ENCODE results near the gene C1QTNF5.
A peak's percentile ranks its signal among the peaks of the same experiment; 100 is the strongest.

The C1QTNF5 gene

DNA sequence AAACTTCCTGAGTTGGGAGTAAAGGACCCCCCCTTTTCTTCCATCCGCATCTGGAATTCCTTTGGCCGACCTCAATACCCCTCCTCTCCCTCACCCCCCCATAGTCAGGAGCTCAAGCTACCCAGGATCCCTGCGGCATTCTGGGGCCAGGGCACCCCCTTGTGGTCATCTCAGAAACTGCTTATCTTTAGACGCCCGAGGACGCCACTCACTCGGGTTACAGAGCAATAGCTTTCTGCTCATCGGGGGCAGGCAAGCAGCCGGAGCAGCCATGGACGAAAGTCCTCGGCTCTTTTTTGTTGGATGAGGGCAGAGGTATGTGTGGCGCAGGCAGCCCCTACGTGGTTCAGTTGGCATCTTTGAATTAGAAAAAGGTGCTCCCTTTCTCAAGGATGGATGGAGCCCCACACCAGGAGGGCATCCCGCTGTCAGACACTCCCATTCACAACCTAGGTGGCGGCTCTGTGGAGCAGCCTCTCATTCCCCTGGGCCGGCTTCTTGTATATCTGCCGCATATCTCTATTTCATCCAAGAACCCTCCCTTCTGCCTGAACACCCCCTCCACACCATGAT, 2.3 kb downstream of the C1QTNF5 start:
- peak; percentile 67 for DNase-seq (ENCODE audit: low read depth)

DNA sequence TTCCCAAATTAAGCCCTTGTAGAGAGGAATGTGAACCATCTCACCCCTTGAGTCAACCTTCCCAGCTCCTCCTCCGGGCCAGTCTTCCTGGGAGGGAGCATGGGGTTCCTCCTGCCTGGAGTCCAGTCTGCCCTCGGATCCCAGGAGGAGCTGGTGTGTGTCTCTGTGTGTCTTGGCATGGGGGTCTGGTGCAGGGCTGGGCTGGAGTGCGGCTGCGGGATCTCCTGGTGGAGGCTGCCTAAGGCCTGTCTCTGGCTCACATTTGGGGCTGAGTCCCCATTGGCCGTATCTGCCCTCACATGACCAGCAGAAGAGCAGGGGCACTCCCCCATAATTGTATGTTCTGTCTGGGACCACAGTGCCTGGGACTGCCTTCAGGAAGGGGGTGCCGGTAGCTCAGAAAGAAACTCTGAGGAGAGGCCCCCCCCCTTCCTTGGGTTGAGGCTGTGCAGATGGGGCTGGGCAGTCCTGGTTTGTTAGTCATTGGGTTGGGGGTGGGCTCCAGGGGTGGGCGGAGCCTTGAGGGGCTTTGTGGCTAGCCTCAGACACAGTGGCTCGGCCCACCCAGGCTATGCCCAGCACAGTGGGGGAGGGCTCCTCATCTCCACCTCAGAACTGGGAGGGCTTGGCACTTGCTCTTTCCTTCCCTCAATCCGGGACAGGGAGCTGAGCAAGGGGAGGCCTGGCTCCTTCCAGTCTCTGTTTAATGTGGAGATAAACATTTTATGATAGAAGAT, 2.9 kb downstream of the C1QTNF5 start:
- DNase-seq (ENCODE audit: low read depth), result no peak

DNA sequence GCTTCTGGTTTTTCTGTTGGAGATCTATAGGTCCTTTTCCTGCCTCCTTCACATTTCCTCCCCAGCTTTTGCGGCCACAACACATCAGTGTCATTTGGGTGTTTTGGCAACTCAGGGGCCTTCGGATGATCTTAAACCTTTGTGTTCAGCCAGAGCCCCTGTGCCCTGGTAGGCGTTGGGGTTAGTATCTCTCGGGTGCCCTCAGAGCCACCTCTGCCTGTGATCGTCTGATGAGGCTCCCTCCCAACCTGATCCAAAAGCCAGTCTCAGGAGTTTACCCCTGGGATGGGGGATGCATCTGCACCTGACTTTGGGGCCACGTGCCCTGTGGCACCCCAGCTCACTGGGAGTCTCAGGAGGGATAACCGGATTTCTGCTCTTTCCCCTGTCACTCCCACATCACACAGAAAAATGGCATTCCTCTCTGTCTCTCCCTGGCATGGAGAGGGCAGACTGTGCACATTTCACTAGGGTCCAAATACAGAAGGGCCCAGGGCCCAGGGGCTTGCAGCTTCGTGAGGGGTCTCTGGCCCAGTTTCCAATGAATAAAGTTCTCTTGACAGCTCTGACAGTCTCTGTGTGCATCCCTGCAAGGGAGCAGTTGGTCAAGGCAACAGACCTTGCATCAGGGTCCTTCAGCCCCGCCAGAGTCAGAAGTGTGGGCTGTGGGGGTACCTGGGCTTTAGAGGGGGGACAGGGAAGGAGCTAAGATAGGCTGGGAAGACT, 3.8 kb downstream of the C1QTNF5 start:
- DNase-seq (ENCODE audit: low read depth), result no peak

DNA sequence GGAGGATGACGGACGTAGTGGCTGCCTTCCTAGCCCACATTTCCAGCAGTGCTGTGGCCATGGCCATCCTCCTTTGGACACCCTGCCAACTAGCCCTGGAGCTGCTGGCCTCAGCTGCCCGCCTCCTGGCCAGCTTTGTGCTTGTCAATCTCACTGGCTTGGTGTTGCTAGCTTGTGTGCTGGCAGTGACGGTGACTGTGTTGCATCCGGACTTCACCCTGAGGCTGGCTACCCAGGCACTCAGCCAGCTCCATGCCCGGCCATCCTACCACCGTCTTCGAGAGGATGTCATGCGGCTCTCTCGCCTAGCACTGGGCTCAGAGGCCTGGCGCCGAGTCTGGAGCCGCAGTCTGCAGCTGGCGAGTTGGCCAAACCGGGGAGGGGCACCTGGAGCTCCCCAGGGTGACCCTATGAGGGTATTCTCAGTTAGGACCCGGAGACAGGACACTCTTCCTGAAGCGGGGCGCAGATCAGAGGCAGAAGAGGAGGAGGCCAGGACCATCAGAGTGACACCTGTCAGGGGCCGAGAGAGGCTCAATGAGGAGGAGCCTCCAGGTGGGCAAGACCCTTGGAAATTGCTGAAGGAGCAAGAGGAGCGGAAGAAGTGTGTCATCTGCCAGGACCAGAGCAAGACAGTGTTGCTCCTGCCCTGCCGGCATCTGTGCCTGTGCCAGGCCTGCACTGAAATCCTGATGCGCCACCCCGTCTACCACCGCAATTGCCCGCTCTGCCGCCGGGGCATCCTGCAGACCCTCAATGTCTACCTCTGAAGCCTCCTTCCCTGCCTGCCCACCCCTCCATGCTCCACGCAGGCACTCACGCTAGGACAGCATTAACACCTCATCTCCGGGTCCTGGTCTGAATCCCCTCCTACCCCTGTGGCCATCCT, 4.8 kb downstream of the C1QTNF5 start:
- no peak for DNase-seq (ENCODE audit: low read depth)

DNA sequence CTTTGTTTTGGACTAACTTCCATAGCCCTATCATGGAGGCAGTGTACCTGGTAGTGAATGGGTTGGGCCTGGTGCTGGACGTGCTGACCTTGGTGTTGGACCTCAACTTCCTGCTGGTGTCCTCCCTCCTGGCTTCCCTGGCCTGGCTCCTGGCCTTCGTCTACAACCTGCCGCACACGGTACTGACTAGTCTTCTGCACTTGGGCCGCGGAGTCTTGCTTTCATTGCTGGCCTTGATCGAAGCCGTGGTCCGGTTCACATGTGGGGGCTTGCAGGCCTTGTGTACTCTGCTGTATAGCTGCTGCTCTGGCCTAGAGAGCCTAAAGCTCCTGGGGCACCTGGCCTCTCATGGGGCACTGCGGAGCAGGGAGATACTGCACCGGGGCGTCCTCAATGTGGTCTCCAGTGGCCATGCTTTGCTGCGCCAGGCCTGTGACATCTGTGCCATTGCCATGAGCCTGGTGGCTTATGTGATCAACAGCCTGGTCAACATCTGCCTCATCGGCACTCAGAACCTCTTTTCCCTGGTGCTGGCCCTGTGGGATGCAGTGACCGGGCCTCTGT, 5.5 kb downstream of the C1QTNF5 start:
- no peak for DNase-seq (ENCODE audit: low read depth)

DNA sequence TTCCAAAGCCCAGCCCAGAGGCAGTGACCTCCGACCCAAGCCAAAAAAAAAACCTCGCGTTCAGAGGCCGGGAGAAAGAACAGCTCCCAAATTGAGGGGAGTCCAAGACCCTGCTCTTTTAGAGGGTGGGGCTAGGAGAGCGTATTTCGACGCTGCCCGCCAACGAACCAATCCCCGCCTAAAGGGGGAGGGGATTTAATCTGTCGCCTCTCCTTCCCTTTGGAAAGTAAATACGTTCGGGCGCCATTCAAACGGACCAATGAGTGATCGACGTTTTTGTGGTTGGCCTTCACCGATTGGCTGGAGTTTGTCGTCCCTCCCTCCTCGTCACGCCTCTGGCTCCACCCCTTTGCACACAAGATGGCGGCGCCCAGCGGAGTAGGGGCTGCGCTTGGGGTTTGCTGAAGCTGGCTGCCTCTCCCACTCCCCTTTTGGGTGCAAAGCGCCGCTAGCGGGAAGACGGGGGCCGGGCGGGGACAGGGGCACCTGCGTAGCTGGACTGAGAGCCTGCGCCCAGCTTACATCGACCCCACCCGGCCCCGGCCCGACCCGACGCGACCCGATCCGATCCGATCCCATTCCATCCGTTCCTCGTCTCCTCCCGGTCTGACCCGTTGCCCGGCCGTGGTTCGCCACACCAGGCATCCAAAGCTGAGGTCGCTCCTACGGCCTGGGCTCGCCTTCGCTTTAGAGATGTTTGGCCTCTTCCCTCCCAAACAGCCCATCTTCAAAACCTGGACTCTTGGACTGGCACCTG, 6.3 kb downstream of the C1QTNF5 start, which contains the start of gene RNF26:
Gene RNF26 (plus strand): TSS at position 354 of the 757 bp plus-strand sequence. CDS start 596 bp downstream, outside the sequence.
- DNase-seq (ENCODE audit: low read depth), result peak; percentile 98

DNA sequence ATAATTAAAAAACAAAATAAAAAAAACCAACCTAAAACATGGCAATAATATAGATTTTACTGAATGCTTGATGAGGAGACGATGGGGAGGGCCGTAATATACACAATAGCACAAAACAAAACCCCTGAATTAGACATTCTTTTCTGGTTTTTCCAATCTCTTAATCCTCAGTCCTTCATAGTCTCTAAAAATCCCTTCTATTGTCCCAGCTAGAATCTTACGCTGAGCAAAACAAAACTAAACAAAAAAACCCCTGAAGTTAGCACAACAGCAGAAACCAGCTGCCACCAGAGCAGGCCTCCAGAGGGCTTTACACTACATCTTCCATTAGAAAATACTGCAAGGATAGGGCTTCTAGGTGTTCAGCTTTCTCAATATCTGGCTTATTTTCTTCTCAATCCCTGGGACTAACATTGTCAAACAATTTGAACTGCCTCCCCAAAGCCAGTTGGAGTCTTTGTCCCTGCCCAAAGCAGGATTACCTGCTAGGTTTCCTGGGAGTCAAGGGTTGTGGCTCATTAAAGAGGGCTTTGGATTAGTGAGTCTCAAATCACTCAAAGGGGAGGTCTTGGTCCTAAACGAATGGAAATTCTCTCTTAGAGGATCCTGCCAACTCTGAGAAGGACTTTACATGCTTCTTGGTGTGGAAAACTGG, 8.4 kb downstream of the C1QTNF5 start:
- DNase-seq (ENCODE audit: low read depth), result no peak

DNA sequence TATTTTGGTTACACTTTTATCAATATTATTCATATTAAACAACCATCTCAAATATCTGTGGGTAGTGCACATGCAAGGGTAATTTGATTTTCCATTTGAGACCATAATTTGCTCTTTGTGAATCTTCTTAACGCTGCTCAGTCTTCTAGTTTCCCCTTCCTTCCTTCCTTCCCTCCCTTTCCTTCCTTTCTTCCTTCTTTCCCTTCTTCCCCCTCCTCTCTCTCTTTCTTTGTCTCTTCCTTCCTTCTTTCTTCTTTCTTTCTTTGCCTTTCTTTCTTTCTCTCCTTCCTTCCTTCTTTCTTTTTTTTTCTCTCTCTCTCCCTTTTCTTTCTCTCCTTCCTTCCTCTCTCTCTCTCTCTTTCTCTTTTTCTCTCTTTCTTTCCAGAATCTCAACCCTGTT, 10.4 kb downstream of the C1QTNF5 start:
- DNase-seq (ENCODE audit: low read depth), result no peak

DNA sequence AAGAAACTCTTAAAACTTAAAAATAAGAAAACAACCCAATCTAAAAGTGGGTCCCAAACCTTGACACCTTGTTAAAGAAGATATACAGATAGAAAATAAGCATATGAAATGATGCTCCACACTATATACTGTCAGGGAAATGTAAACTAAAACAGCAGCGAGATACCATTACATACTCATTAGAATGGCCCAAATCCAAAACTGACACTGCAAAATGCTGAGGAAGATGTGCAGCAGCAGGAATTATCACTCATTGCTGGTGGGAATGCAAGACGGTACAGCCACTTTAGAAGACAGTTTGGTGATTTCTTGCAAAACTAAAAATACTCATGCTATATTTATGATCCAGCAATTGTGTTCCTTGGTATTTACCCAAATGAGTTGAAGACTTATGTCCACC, 11.4 kb downstream of the C1QTNF5 start:
- no peak for DNase-seq (ENCODE audit: low read depth)

DNA sequence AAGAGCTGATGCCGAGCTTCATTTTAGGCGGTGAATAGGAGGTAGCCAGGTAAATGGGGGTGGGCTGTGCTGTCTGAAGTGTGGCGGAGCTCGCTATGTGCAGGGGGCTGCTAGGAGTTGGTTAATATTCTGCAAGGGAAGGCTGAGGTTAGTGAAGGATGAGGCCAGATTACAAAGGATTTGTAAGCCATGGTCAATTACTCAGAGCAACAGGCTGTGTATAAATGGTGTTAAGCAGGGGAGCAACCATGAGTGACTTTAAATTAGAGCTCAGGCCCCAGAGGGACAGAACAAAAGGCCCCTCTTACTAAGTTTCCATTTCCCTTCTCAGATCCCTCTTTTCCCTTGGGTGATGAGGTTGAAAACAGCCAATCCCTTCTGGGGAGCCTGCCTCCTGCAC, 16.5 kb downstream of the C1QTNF5 start:
- no peak for DNase-seq (ENCODE audit: low read depth)

DNA sequence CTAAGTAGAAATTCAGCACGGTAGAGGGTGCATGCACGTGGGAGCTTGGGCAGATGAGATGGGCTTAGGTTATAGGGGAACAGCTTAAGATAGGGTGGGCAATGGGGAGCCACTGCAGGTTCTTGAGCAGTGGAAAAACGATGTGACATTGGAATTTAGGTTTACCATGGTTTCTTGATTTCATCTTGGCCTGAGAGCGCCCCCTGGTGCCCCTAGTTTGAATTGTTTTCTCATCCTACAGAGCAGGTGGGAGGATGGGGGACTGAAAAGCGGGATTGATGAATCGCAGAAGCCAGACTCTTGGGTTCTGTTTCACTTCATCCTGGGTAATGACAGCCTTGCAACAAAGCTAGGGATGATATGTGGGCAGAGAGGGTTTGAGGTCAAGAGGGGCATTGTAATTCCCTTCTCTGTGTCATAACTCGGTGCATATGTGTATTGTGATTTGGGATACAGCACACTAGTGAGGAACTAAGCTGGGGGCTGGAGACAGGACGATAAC, 17.1 kb downstream of the C1QTNF5 start:
- peak; percentile 58 for DNase-seq (ENCODE audit: low read depth)

DNA sequence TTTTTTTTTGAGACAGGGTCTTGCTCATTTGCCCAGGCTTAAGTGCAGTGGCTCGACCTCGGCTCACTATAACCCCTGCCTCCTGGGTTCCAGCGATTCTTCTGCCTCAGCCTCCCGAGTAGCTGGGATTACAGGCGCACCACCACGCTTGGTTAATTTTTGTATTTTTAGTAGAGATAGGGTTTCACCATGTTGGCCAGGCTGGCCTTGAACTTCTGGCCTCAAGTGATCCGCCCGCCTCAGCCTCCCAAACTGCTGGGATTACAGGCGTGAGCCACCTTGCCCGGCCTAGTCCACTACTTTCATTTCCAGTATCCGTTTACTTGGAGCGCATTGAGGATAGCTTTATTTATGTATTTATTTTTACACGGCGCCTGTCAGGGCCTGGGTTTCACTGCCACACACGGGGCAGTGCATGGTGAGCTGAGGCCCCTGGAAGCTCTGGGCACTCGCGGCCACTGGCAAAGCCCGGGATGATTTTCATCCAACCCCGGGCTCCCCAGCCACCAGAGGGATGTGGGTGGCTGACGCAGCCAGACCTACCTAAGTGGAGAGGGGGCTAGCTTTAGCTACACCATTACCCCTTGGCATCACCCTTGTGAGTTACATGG, 17.7 kb downstream of the C1QTNF5 start:
- no peak for DNase-seq (ENCODE audit: low read depth)

DNA sequence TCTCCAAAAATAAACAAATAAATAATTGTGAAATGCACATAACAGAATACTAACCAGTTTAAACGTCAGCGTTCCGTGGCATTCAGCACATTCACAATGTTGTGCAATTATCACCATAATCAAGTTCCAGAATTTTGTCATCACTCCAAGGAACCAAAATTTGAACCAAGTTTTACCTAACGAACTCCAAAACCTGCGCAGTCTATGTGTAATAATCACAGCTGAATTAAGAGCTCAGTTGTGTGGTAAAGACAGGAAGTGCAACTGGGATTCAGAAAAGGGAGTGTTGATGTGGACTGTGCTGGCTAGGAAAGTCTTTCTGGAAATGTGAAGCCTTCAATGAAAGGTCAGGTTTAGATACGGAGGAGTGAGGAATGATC, 18.3 kb downstream of the C1QTNF5 start:
- no peak for DNase-seq (ENCODE audit: low read depth)

DNA sequence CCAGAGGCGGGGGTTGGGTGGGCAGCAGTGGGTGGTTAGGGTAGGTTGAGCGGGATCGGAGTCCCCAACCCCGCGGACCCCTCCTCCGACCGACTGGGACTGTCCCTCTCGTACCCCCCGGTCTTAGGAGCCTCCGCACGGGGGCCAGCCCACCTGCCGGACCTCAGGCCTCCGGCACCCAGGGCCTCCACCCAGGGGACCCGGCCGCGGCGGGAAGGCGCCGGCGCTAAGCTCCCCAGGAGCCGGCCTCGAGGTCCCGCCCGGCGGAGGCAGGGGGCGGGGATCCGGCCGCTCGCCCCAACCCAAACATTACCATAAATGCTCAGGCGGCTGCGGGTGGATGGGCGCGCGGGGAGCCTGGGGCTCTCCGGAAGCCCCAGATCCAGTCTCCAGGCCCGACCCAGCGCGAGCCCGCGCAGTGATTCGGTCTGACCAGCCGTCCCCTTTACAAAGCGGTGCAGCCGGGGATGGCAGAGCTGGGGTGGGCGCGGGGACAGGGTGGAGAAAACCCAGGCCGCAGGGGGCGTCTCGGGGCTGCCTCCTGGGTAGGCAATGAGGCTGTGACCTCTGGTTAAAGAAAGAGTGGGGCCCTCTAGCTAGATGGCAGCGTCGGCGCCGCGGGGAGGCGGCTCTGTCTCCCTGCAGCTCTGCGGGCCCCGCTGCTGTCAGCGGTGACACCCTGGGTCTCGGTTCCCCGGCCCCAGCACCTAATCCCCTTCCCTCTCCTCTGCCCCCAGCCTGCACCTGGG, 19.7 kb downstream of the C1QTNF5 start:
- DNase-seq (ENCODE audit: low read depth), result peak; percentile 86

DNA sequence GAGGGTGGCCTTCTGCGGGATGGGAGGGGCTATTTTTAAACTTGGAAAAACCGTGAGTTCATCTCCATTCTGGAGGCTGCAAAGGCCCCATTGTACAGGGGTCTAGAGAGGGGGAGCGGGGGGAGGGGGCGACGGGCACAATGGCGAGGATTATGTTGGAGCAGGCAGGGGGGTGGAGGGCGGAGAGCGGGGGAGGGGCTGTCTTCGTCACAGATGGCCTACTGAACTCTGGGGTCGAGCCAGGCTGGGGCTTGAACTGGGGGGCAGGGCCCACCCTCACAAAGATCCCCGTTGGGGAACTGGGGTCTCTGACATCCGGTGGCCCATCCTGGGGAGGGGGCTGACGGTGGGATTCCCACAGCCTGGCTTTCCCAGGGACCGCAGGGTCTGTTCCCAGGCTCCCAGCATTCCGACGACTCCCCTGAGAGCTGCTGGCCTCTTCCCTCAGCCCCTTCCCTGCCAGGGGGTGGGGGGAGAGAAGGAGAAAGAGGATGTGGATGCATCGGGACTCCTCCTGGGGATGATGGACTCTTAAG, 20.4 kb downstream of the C1QTNF5 start:
- no peak for DNase-seq (ENCODE audit: low read depth)

DNA sequence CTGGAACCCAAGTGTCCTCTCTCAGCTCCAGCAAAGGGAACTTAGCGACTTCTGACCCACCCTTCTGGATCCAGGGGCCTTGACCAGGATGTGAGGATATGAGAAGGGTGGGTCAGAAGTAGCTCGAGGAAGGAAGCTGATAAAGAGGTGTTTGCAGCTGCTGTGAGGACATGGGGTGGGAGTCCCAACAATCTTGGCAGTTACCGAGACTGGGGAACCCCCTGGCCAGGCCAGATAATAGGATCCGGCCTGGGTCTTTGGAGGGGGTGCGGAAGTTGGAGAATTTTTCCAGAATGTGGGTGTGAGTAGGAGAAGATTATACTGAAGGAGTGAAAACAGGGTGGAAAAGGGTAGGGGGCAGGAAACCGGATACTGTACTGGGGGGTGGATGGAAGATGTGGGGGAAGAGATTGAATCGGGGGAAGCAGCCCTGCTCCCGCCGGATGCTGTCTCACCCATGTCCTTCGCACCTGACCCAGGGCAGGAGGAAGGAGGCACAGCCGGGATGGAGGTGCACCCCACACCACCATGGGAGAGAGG, 20.9 kb downstream of the C1QTNF5 start:
- DNase-seq (ENCODE audit: low read depth), result no peak

DNA sequence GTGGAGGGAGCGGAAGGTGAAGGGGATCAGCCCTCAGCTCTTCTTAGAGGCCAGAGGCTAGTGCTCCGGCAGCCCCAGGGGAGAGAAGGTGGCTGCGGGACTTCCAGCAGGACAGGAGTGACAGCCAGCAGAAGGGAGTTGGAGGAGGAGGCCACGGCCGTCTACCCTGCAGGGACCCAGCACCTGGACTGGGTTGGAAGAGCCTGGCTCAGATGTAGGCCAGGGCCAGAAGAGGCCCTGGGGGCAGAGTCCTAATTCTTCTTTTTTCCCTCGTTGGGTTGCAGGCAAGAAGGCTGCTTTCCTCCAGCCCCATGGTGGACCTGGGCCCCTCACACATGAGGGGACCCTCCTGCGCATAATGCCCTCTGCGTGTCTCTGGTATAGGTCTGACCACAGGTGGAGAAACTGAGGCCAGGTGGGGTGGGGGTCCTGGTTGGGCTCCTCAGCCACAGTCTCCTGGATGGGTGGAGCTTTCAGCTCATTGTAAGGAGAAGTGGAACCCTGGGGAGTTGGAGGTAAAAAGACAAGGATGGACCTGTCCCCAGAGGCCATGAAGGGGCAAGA, 21.5 kb downstream of the C1QTNF5 start:
- no peak for DNase-seq (ENCODE audit: low read depth)

All from iris pigment epithelial cell (primary cell).